IMR-90 (cell line): ENCODE data around the gene SAG. TPM values are rescaled to one million over a fixed set of nuclear protein-coding genes. Genes with fewer than 3 reads are reported as not detected.

Experiments used
- ATAC-seq: fragments of 200-7000 bp; cut with Tn5 transposase; 2 replicates; pipeline ENCODE4 v1.9.1; 2020; ENCODE audit warnings: low read depth, mild to moderate bottlenecking, moderate library complexity
- BruUV-seq: library from RNA; stranded (reverse); fragments of 400-500 nt; replicated peaks from 2 replicates; lab custom pipeline; 2021; lab: Mats Ljungman, UMichigan
- CTCF ChIA-PET: fragments of 300-600 bp; formaldehyde crosslinking; extraction: SDS; loops from one replicate; lab custom pipeline; 2021; ENCODE audit warnings: antibody characterized with exemption; lab: Yijun Ruan, JAX
- POLR2A ChIA-PET: fragments of 300-600 bp; sonication (Branson Sonifier 250); formaldehyde crosslinking; loops from one replicate; lab custom pipeline; 2022; ENCODE audit warnings: antibody characterized with exemption; ENCODE audit not compliant: unreplicated experiment; lab: Charles Lee
- DNase-seq: peaks from one replicate; pipeline ENCODE4 v3.0.0; 2013
- H2AFZ ChIP-seq: replicated peaks from 2 replicates; pipeline ENCODE3; 2013; ENCODE audit warnings: low read length, mild to moderate bottlenecking; ENCODE audit not compliant: poor library complexity
- H2AK5ac ChIP-seq: 2 replicates; pipeline ENCODE4 v1.6.1; 2013; ENCODE audit warnings: low read depth, low read length, inconsistent platforms
- H2AK9ac ChIP-seq: replicated peaks from 2 replicates; pipeline ENCODE3; 2013; ENCODE audit warnings: mild to moderate bottlenecking, low read depth, low read length, moderate library complexity; ENCODE audit not compliant: poor library complexity
- H2BK120ac ChIP-seq: 2 replicates; pipeline ENCODE4 v1.6.1; 2013; ENCODE audit warnings: low read depth, low read length, inconsistent platforms
- H2BK15ac ChIP-seq: 3 replicates; pipeline ENCODE4 v1.6.1; 2013; ENCODE audit warnings: low read depth, low read length, inconsistent platforms
- H2BK20ac ChIP-seq: 2 replicates; pipeline ENCODE4 v1.6.1; 2013; ENCODE audit warnings: low read depth, mild to moderate bottlenecking, inconsistent platforms, low read length, moderate library complexity
- H2BK5ac ChIP-seq: 2 replicates; pipeline ENCODE4 v1.6.1; 2013; ENCODE audit warnings: mild to moderate bottlenecking, low read depth, low read length, inconsistent platforms; ENCODE audit not compliant: poor library complexity, severe bottlenecking
- H3K14ac ChIP-seq: replicated peaks from 2 replicates; pipeline ENCODE4 v1.6.1; 2013; ENCODE audit warnings: low read depth, low read length, inconsistent platforms
- H3K18ac ChIP-seq: 2 replicates; pipeline ENCODE4 v1.6.1; 2013; ENCODE audit warnings: low read depth, low read length, control low read depth
- H3K23ac ChIP-seq: 2 replicates; pipeline ENCODE4 v1.6.1; 2013; ENCODE audit warnings: low read depth, low read length, inconsistent platforms
- H3K27ac ChIP-seq: 2 replicates; pipeline ENCODE4 v1.5.1; 2013; ENCODE audit warnings: mild to moderate bottlenecking, control low read depth, low read length; ENCODE audit not compliant: insufficient read depth
- H3K27me3 ChIP-seq: 2 replicates; pipeline ENCODE4 v1.6.1; 2013; ENCODE audit warnings: low read length; ENCODE audit not compliant: control insufficient read depth, insufficient read depth
- H3K36me3 ChIP-seq: 2 replicates; pipeline ENCODE4 v1.6.1; 2013; ENCODE audit warnings: low read length, mixed read lengths; ENCODE audit not compliant: control insufficient read depth, insufficient read depth
- H3K4ac ChIP-seq: 2 replicates; pipeline ENCODE4 v1.6.1; 2013; ENCODE audit warnings: low read depth, low read length, inconsistent platforms
- H3K4me1 ChIP-seq: 2 replicates; pipeline ENCODE4 v1.6.1; 2013; ENCODE audit warnings: low read length, mixed read lengths; ENCODE audit not compliant: control insufficient read depth, insufficient read depth
- H3K4me2 ChIP-seq: 2 replicates; pipeline ENCODE4 v1.6.1; 2013; ENCODE audit warnings: low read depth, mild to moderate bottlenecking, control low read depth, low read length, moderate library complexity
- H3K4me3 ChIP-seq: 2 replicates; pipeline ENCODE4 v1.5.1; 2013; ENCODE audit warnings: low read depth, mild to moderate bottlenecking, control low read depth, low read length, moderate library complexity; ENCODE audit not compliant: insufficient read depth
- H3K56ac ChIP-seq: 2 replicates; pipeline ENCODE4 v1.6.1; 2013; ENCODE audit warnings: low read length, inconsistent platforms; ENCODE audit not compliant: insufficient read depth; ENCODE audit errors: extremely low read depth
- H3K79me1 ChIP-seq, 2 experiments: 2 replicates each; pipeline ENCODE4 v1.6.1; 2013; ENCODE audit warnings: low read length in 2 of 2, inconsistent platforms in 1 of 2, low read depth in 1 of 2
- H3K9ac ChIP-seq: 2 replicates; pipeline ENCODE4 v1.6.1; 2013; ENCODE audit warnings: low read depth, low read length, control low read depth
- H3K9me1 ChIP-seq: 2 replicates; pipeline ENCODE4 v1.6.1; 2013; ENCODE audit warnings: low read length, inconsistent platforms; ENCODE audit not compliant: insufficient read depth
- H3K9me3 ChIP-seq: 2 replicates; pipeline ENCODE4 v1.6.1; 2013; ENCODE audit warnings: low read length; ENCODE audit not compliant: control insufficient read depth, insufficient read depth
- H4K20me1 ChIP-seq: 2 replicates; pipeline ENCODE4 v1.6.1; 2013; ENCODE audit warnings: low read length, inconsistent platforms; ENCODE audit not compliant: insufficient read depth
- H4K5ac ChIP-seq: 2 replicates; pipeline ENCODE4 v1.6.1; 2013; ENCODE audit warnings: mild to moderate bottlenecking, low read depth, low read length, control low read depth
- H4K8ac ChIP-seq, 2 experiments: 2 replicates each; pipeline ENCODE4 v1.6.1; 2013; ENCODE audit warnings: low read depth in 2 of 2, low read length in 2 of 2, control low read depth in 1 of 2, inconsistent platforms in 1 of 2
- H4K91ac ChIP-seq: 2 replicates; pipeline ENCODE4 v1.6.1; 2013; ENCODE audit warnings: low read depth, low read length, inconsistent platforms; ENCODE audit not compliant: insufficient read depth
- BHLHE40 ChIP-seq: fragments of 150-350 bp; IDR thresholded peaks from 2 replicates; pipeline ENCODE4 v1.6.1; 2016; ENCODE audit warnings: mild to moderate bottlenecking, low read depth, low read length
- CEBPB ChIP-seq: IDR thresholded peaks from 2 replicates; pipeline ENCODE4 v1.6.1; 2012; ENCODE audit warnings: low read depth, low read length, improper control_type of control experiment
- CHD1 ChIP-seq: IDR thresholded peaks from 2 replicates; pipeline ENCODE4 v1.6.1; 2012; ENCODE audit warnings: low read depth, low read length, improper control_type of control experiment
- CTCF ChIP-seq: conservative IDR thresholded peaks from 2 replicates; pipeline ENCODE4 v1.5.1; 2012; ENCODE audit warnings: mild to moderate bottlenecking, low read depth, low read length, improper control_type of control experiment
- ELK1 ChIP-seq: fragments of 150-350 bp; IDR thresholded peaks from 2 replicates; pipeline ENCODE4 v1.6.1; 2016; ENCODE audit warnings: low read depth, mild to moderate bottlenecking, low read length, moderate library complexity, borderline replicate concordance
- FOS ChIP-seq: fragments of 150-350 bp; IDR thresholded peaks from 2 replicates; pipeline ENCODE4 v1.6.1; 2016; ENCODE audit warnings: low read depth, low read length
- MAFK ChIP-seq: IDR thresholded peaks from 2 replicates; pipeline ENCODE4 v1.6.1; 2012; ENCODE audit warnings: low read depth, low read length, improper control_type of control experiment
- MAZ ChIP-seq: IDR thresholded peaks from 2 replicates; pipeline ENCODE4 v1.6.1; 2012; ENCODE audit warnings: low read depth, mild to moderate bottlenecking, low read length, improper control_type of control experiment, moderate library complexity, borderline replicate concordance
- MXI1 ChIP-seq: IDR thresholded peaks from 2 replicates; pipeline ENCODE4 v1.6.1; 2012; ENCODE audit warnings: low read depth, mild to moderate bottlenecking, low read length, moderate library complexity, borderline replicate concordance
- NFE2L2 ChIP-seq: fragments of 150-350 bp; IDR thresholded peaks from 2 replicates; pipeline ENCODE4 v1.6.1; 2016; ENCODE audit warnings: low read depth, mild to moderate bottlenecking, low read length
- POLR2A ChIP-seq: IDR thresholded peaks from 2 replicates; pipeline ENCODE4 v1.6.1; 2012; ENCODE audit warnings: mild to moderate bottlenecking, low read depth, low read length
- RAD21 ChIP-seq: IDR thresholded peaks from 2 replicates; pipeline ENCODE4 v1.6.1; 2012; ENCODE audit warnings: low read length, improper control_type of control experiment
- RCOR1 ChIP-seq: IDR thresholded peaks from 2 replicates; pipeline ENCODE4 v1.6.1; 2012; ENCODE audit warnings: mild to moderate bottlenecking, low read length, improper control_type of control experiment; ENCODE audit not compliant: insufficient replicate concordance
- RFX5 ChIP-seq: IDR thresholded peaks from 2 replicates; pipeline ENCODE4 v1.8.0; 2012; ENCODE audit warnings: low read depth, mild to moderate bottlenecking, low read length, moderate library complexity
- SMC3 ChIP-seq: fragments of 150-350 bp; IDR thresholded peaks from 2 replicates; pipeline ENCODE4 v1.6.1; 2016; ENCODE audit warnings: low read depth, mild to moderate bottlenecking, antibody characterized with exemption, low read length, moderate library complexity
- USF2 ChIP-seq: fragments of 150-350 bp; IDR thresholded peaks from 2 replicates; pipeline ENCODE4 v1.6.1; 2017; ENCODE audit warnings: mild to moderate bottlenecking, antibody characterized with exemption, low read length, low read depth
- WGBS, 2 experiments: methylation state at CpG; one replicate each; pipeline versions ENCODE4 v1.1.5 to v1.1.7; 2013; ENCODE audit warnings: missing lambda C conversion rate in 2 of 2; ENCODE audit not compliant: insufficient read length in 1 of 2; ENCODE audit errors: extremely low coverage in 2 of 2; 5-methylcytosine and 5-hydroxymethylcytosine counted together
- dilution Hi-C: fragments of 300-500 bp; cut with HindIII; formaldehyde crosslinking; loops from one replicate; pipeline ENCODE4 v1.14.3; 2018; ENCODE audit warnings: low sequenced_read_pairs; ENCODE audit not compliant: unreplicated experiment
- in situ Hi-C: fragments of 300-500 bp; cut with MboI; formaldehyde crosslinking; loops from 3 replicates; pipeline ENCODE4 v1.14.3; 2019; ENCODE audit warnings: low sequenced_read_pairs, inconsistent platforms, mixed read lengths
- intact Hi-C: fragments of 100-400 bp; cut with micrococcal nuclease; formaldehyde crosslinking; loops from 2 replicates; pipeline ENCODE4 v1.10.0; 2022
- polyA plus RNA-seq, 3 experiments: library from polyadenylated mRNA; depleted of rRNA; stranded (reverse); fragments of >200 nt; gene quantifications; 2 replicates each; pipeline ENCODE4 v1.2.3, GENCODE V29; 2012; ENCODE audit warnings: low replicate concordance in 1 of 3
- total RNA-seq: library from RNA; depleted of rRNA; stranded (reverse); fragments of >200 nt; gene quantifications from 2 replicates; pipeline ENCODE4 v1.2.3, GENCODE V29; 2012

The SAG gene
- total and polyA plus RNA-seq, 2 of the 4 experiments (the other 2 are of a cell fraction), result not detected

GRCh38 chr2:233325814-233326213, 18.2 kb downstream of the SAG start:
- Histone ChIP-seq H2BK20ac (no peak overlapping the region), H3K18ac (no peak overlapping the region), H3K56ac (no peak overlapping the region), H4K91ac (no peak overlapping the region), H4K5ac (no peak overlapping the region), H3K27ac (no peak overlapping the region), H3K79me1 (no peaks in the 10 kb centered on the region), H4K20me1 (no peaks in the 10 kb centered on the region), H3K36me3 (no peaks in the 10 kb centered on the region), H3K4me2 (no peak overlapping the region), H2AK9ac (no peak overlapping the region), H3K23ac (no peak overlapping the region), H2AFZ (no peak overlapping the region), H3K9ac (no peak overlapping the region), H3K4me1 (no peaks in the 10 kb centered on the region), H2BK15ac (no peak overlapping the region), H2AK5ac (no peak overlapping the region), H3K4me3 (no peak overlapping the region), H2BK5ac (no peak overlapping the region), H3K9me1 (no peaks in the 10 kb centered on the region), H2BK120ac (no peak overlapping the region), H4K8ac (no peak overlapping the region), H3K9me3 (no peaks in the 10 kb centered on the region), H3K27me3 (peaks cover 10% of the 10 kb centered on the region), H3K4ac (no peak overlapping the region), H3K14ac (no peak overlapping the region)
- dilution Hi-C loops, result no loop called here
- WGBS, 2 experiments, result 50% methylated on average over 2 of the region's 10 CpGs; no CpG with 5 or more reads in 1 of the 2 experiments
- CTCF ChIA-PET, result no interaction called here
- ATAC-seq (no peak), DNase-seq (no peak)
- in situ Hi-C loops, result no loop called here
- TF ChIP-seq ELK1, result no peak
- TF ChIP-seq MAFK, result no peak
- TF ChIP-seq RFX5, result no peak
- TF ChIP-seq CTCF, result no peak
- no peak for TF ChIP-seq CHD1
- no peak for TF ChIP-seq RCOR1
- no peak for TF ChIP-seq POLR2A
- TF ChIP-seq NFE2L2, result no peak
- no peak for TF ChIP-seq USF2
- TF ChIP-seq RAD21, result no peak
- TF ChIP-seq MAZ, result no peak
- TF ChIP-seq BHLHE40, result no peak
- no peak for TF ChIP-seq SMC3
- TF ChIP-seq MXI1, result no peak
- TF ChIP-seq CEBPB, result no peak
- no peak for TF ChIP-seq FOS
- BruUV-seq, result no TSS peak
- POLR2A ChIA-PET, result no interaction called here
- intact Hi-C loops, result no loop called here
